Fibroblast of the aortic adventitia (primary cell): ENCODE data around the gene ASCL4. TPM values are rescaled to one million over a fixed set of nuclear protein-coding genes. Genes with fewer than 3 reads are reported as not detected.

Source experiments
- DNase-seq: peaks from one replicate; pipeline ENCODE4 v3.0.0-alpha.2; 2010; ENCODE audit warnings: low read depth
- H3K4me3 ChIP-seq: 2 replicates; pipeline ENCODE4 v1.5.1; 2011; ENCODE audit warnings: low read depth, mild to moderate bottlenecking, control low read depth, low read length, moderate library complexity
- CTCF ChIP-seq: IDR thresholded peaks from 2 replicates; pipeline ENCODE4 v1.5.1; 2011; ENCODE audit warnings: mild to moderate bottlenecking, low read length, control low read depth, inconsistent platforms; ENCODE audit not compliant: insufficient read depth
- total RNA-seq: library from RNA; depleted of rRNA; stranded (reverse); fragments of >200 nt; gene quantifications from 2 replicates; pipeline ENCODE4 v1.2.3, GENCODE V29; 2012; ENCODE audit warnings: low replicate concordance

ASCL4 gene
- total RNA-seq, 1 donor, result not detected

GRCh38 chr12:107783406-107784376 lies 9.2 kb downstream of the ASCL4 start:
- H3K4me3 ChIP-seq, result no peak overlapping the region
- no peak for TF ChIP-seq CTCF
- no peak for DNase-seq

GRCh38 chr12:107788281-107788680 lies 13.8 kb downstream of the ASCL4 start:
- no peak for DNase-seq
- TF ChIP-seq CTCF, result no peak

GRCh38 chr12:107788690-107789458 lies 14.4 kb downstream of the ASCL4 start:
- H3K4me3 ChIP-seq, result no peak overlapping the region
- DNase-seq, result no peak
- no peak for TF ChIP-seq CTCF

More at GRCh38 chr12:107788281-107788680, 13.8 kb downstream of the ASCL4 start:
- no peak overlapping the region for H3K4me3 ChIP-seq

GRCh38 chr12:107791465-107792089 lies 17.1 kb downstream of the ASCL4 start:
- no peak for TF ChIP-seq CTCF
- no peak overlapping the region for H3K4me3 ChIP-seq
- DNase-seq, result no peak

GRCh38 chr12:107794451-107794850 lies 19.9 kb downstream of the ASCL4 start:
- H3K4me3 ChIP-seq, result no peak overlapping the region
- no peak for DNase-seq

More at GRCh38 chr12:107794451-107794850, 19.9 kb downstream of the ASCL4 start:
- no peak for TF ChIP-seq CTCF
